NCI-H774 (cell line): ENCODE results near the gene DNAJB1.

Experiments
- DNase-seq: peaks from one replicate; lab custom pipeline; 2025; lab: John Stamatoyannopoulos, UW

Gene DNAJB1

DNA sequence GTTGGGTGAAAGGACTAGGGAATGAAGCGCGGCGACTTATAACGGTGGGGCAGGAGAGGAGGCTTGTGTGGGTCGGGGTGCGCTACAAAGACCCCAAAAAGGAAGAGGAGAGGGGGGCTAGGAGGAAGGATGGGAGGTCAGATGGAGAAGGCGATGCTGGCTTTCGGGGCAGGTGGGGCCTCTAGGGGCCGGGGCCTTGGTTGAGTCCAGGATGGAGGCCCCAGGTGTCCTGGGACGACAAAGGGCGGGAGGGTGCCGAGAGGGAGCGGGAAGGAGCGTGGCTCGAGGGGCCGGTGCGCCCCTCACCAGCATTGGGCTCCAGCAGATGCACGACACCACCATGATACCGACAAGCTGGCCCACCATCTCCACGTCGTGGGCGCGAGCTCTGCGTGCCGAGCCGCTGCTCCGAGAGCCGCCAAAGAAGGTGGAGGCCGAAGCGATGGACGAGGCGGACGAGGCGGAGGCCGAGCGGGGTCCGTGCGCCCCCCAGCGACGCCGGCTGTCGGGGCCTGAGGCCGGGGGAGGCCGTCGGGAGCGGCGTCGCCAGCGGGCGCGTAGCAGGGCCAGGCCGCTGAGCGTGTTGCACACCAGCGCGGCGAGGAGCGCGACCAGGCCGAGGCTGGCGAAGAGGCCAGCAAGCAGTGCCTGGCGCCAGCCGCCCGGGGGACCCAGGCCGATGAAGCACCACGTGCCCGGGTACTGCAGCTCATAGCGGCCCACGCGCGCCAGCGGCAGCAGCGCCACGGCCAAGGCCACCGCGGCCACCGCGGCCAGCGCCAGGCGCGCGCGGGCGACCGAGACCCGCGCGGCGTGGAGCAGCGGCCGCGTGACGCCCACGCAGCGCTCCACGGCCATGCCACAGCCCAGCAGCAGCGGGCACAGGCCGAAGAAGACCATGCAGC, 44.9 kb downstream of the DNAJB1 start:
- no peak for DNase-seq

GRCh38 chr19:14472202-14472938, 45.8 kb downstream of the DNAJB1 start:
- peak; percentile 51 for DNase-seq

GRCh38 chr19:14471436-14472187, 46.6 kb downstream of the DNAJB1 start:
- DNase-seq: no peak

- no peak for DNase-seq
Observed at GRCh38 chr19:14470031-14470876, 47.9 kb downstream of the DNAJB1 start.

- DNase-seq: no peak
Observed at GRCh38 chr19:14467816-14468215, 50.4 kb downstream of the DNAJB1 start.

DNA sequence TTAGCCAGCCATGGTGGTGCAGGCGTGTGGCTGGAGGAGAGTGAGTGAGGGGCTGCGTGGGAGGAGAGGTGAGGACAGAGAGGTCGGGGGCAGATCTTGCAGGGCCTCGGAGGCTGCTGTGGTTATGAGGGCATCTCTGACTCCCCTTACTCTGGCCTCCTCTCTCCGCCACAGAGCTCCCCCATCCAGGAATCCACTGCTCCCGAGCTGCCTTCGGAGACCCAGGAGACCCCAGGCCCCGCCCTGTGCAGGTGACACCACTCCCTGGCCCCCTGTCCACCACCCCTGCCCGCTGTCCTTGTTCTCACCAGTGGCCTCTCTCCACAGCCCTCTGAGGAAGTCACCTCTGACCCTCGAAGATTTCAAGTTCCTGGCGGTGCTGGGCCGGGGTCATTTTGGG, 50.8 kb downstream of the DNAJB1 start:
- no peak for DNase-seq
